GM12878 (cell line): Measurements from ENCODE around the gene GAD2. TPM values are rescaled to one million over a fixed set of nuclear protein-coding genes. Genes with fewer than 3 reads are reported as not detected.

Experiments used
- BACH1 ChIP-seq: fragments of 450-650 bp; IDR thresholded peaks from 2 replicates; pipeline ENCODE4 v1.6.1; 2017; ENCODE audit warnings: mild to moderate bottlenecking, borderline replicate concordance
- EED ChIP-seq: sonication (generic); IDR thresholded peaks from 2 replicates; pipeline ENCODE4 v1.6.1; 2016; ENCODE audit warnings: antibody characterized with exemption, low read depth
- POU2F2 ChIP-seq: IDR thresholded peaks from 3 replicates; pipeline ENCODE4 v1.6.1; 2011; ENCODE audit warnings: low read depth, mild to moderate bottlenecking, low read length, borderline replicate concordance
- SMAD5 ChIP-seq: IDR thresholded peaks from 2 replicates; pipeline ENCODE4 v1.6.1; 2016; ENCODE audit warnings: antibody characterized with exemption, low read depth
- polyA plus RNA-seq, 11 experiments: library from polyadenylated mRNA; depleted of rRNA in 4 of 11; unstranded in 6 of 11; stranded (reverse) in 5 of 11; fragments of >200 nt; fragmentation: Nextera tagmentation in 4 of 11; fragmentation: Illumina TruSeq in 1 of 11; extraction: Ambion mirVana in 4 of 11; extraction: Trizol in 1 of 11; gene quantifications; 1 replicate in 1 of 11; 2 replicates in 10 of 11; pipeline versions ENCODE4 v1.2.1 to v1.2.3, GENCODE V29; 2011 to 2016; ENCODE audit warnings: inconsistent platforms in 2 of 11, missing spikeins in 2 of 11, low read depth in 1 of 11
- total RNA-seq, 4 experiments: library from RNA; depleted of rRNA in 3 of 4; stranded (reverse); fragments of >200 nt in 3 of 4; fragmentation: Illumina TruSeq in 1 of 4; extraction: Trizol in 1 of 4; gene quantifications; 2 replicates each; pipeline versions ENCODE4 v1.2.1 to v1.2.3, GENCODE V29; 2013 to 2021
- TF ChIP-seq, protein P1 (sequence below): IDR thresholded peaks from 2 replicates; pipeline ENCODE4 v1.6.1; 2012; ENCODE audit warnings: low read depth, low read length, improper control_type of control experiment
- TF ChIP-seq, protein P2 (sequence below): IDR thresholded peaks from 2 replicates; pipeline ENCODE4 v1.6.1; 2012; ENCODE audit warnings: improper control_type of control experiment, low read depth, low read length; ENCODE audit not compliant: insufficient replicate concordance

GAD2 gene
- total and polyA plus RNA-seq, 10 of the 15 experiments (the other 5 are each of a cell fraction or from before 2014, with no cell fraction given): not detected

DNA sequence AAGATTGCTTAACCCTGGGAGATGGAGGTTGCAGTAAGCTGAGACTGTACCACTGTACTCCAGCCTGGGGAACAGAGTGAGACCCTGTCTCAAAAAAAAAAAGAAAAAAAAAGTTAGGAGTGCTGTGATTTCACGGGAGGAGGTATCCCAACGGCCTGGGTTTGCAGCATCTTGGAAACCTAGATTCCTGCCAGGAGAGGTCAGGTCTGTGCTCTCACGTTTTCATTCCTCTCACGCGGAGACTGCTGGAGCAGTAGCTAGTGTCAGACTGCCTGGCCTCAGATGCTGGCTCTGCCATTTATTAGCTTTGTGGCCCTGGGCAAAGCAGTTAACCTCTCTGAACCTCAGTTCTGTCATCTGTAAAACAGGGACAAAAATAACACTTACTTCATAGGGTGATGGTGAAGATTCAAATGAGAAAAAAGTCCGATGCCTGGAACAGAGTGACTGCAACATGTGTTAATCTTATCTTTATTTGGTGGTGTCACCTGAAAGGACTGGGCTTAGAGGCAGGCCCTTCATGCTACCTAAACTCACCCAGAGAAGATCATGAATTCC lies 94.9 kb downstream of the GAD2 start (continued):
- no peak for TF ChIP-seq SMAD5
- no peak for TF ChIP-seq BACH1
- TF ChIP-seq, protein P1, sequence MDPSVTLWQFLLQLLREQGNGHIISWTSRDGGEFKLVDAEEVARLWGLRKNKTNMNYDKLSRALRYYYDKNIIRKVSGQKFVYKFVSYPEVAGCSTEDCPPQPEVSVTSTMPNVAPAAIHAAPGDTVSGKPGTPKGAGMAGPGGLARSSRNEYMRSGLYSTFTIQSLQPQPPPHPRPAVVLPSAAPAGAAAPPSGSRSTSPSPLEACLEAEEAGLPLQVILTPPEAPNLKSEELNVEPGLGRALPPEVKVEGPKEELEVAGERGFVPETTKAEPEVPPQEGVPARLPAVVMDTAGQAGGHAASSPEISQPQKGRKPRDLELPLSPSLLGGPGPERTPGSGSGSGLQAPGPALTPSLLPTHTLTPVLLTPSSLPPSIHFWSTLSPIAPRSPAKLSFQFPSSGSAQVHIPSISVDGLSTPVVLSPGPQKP: no peak
- TF ChIP-seq EED: no peak
- TF ChIP-seq, protein P2, sequence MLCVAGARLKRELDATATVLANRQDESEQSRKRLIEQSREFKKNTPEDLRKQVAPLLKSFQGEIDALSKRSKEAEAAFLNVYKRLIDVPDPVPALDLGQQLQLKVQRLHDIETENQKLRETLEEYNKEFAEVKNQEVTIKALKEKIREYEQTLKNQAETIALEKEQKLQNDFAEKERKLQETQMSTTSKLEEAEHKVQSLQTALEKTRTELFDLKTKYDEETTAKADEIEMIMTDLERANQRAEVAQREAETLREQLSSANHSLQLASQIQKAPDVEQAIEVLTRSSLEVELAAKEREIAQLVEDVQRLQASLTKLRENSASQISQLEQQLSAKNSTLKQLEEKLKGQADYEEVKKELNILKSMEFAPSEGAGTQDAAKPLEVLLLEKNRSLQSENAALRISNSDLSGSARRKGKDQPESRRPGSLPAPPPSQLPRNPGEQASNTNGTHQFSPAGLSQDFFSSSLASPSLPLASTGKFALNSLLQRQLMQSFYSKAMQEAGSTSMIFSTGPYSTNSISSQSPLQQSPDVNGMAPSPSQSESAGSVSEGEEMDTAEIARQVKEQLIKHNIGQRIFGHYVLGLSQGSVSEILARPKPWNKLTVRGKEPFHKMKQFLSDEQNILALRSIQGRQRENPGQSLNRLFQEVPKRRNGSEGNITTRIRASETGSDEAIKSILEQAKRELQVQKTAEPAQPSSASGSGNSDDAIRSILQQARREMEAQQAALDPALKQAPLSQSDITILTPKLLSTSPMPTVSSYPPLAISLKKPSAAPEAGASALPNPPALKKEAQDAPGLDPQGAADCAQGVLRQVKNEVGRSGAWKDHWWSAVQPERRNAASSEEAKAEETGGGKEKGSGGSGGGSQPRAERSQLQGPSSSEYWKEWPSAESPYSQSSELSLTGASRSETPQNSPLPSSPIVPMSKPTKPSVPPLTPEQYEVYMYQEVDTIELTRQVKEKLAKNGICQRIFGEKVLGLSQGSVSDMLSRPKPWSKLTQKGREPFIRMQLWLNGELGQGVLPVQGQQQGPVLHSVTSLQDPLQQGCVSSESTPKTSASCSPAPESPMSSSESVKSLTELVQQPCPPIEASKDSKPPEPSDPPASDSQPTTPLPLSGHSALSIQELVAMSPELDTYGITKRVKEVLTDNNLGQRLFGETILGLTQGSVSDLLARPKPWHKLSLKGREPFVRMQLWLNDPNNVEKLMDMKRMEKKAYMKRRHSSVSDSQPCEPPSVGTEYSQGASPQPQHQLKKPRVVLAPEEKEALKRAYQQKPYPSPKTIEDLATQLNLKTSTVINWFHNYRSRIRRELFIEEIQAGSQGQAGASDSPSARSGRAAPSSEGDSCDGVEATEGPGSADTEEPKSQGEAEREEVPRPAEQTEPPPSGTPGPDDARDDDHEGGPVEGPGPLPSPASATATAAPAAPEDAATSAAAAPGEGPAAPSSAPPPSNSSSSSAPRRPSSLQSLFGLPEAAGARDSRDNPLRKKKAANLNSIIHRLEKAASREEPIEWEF: no peak
- TF ChIP-seq POU2F2: no peak
